Measurements from ENCODE around the gene HGS.

Gene HGS

GRCh38 chr17:81686614-81687013 lies 2.8 kb downstream of the HGS start:
- DNase-seq (ENCODE audit: low read depth) = no peak

GRCh38 chr17:81687770-81688541 lies 4.1 kb downstream of the HGS start:
- DNase-seq (ENCODE audit: low read depth) = no peak

GRCh38 chr17:81688616-81689015 lies 4.8 kb downstream of the HGS start:
- DNase-seq (ENCODE audit: low read depth) = no peak

- no peak for DNase-seq (ENCODE audit: low read depth)
Measured at GRCh38 chr17:81690066-81690465, 6.3 kb downstream of the HGS start.

- DNase-seq (ENCODE audit: low read depth) = no peak
Measured at GRCh38 chr17:81690549-81690948, 6.7 kb downstream of the HGS start.

GRCh38 chr17:81691196-81691595 lies 7.4 kb downstream of the HGS start:
- DNase-seq (ENCODE audit: low read depth) = no peak

GRCh38 chr17:81691608-81692007 lies 7.8 kb downstream of the HGS start:
- DNase-seq (ENCODE audit: low read depth) = no peak

- no peak for DNase-seq (ENCODE audit: low read depth)
Measured at GRCh38 chr17:81693509-81694210, 9.8 kb downstream of the HGS start.

- DNase-seq (ENCODE audit: low read depth) = no peak
Measured at GRCh38 chr17:81694810-81695209, 11.0 kb downstream of the HGS start.

GRCh38 chr17:81695211-81695610 lies 11.4 kb downstream of the HGS start:
- DNase-seq (ENCODE audit: low read depth) = no peak

GRCh38 chr17:81695801-81696200 lies 12.0 kb downstream of the HGS start:
- DNase-seq (ENCODE audit: low read depth) = no peak

- DNase-seq (ENCODE audit: low read depth) = no peak
Measured at GRCh38 chr17:81696218-81696941, 12.6 kb downstream of the HGS start.

- DNase-seq (ENCODE audit: low read depth) = no peak
Measured at GRCh38 chr17:81697261-81698044, 13.6 kb downstream of the HGS start.

- no peak for DNase-seq (ENCODE audit: low read depth)
Measured at GRCh38 chr17:81700353-81701287, 16.8 kb downstream of the HGS start.

GRCh38 chr17:81701288-81702071 lies 17.7 kb downstream of the HGS start:
- DNase-seq (ENCODE audit: low read depth) = peak; percentile 21

- DNase-seq (ENCODE audit: low read depth) = peak; percentile 91
Measured at GRCh38 chr17:81702934-81703746, 19.3 kb downstream of the HGS start, which contains the start of gene MRPL12. TSS of gene MRPL12 (plus strand) at chr17:81703367. CDS start at chr17:81703502, 135 bp downstream.

- peak; percentile 8 for DNase-seq (ENCODE audit: low read depth)
Measured at GRCh38 chr17:81703747-81704654, 20.2 kb downstream of the HGS start.
